Effector memory CD4-positive, alpha-beta T cell (primary cell): Measurements from ENCODE around the gene SORL1-AS1.

ENCODE experiments used
- DNase-seq, 3 donors: peaks; one replicate each; pipeline ENCODE4 v3.0.0-alpha.2; 2020
- H3K27ac ChIP-seq: 2 replicates; pipeline ENCODE4 v1.7.0; 2013; ENCODE audit warnings: mild to moderate bottlenecking, low read length, moderate library complexity; ENCODE audit not compliant: insufficient read depth, poor library complexity, severe bottlenecking
- H3K27me3 ChIP-seq: replicated peaks from 2 replicates; pipeline ENCODE4 v1.7.0; 2013; ENCODE audit warnings: mild to moderate bottlenecking, low read length; ENCODE audit not compliant: insufficient read depth, control insufficient read depth, poor library complexity, severe bottlenecking
- H3K36me3 ChIP-seq: 2 replicates; pipeline ENCODE4 v1.7.0; 2013; ENCODE audit warnings: mild to moderate bottlenecking, low read length, moderate library complexity; ENCODE audit not compliant: control insufficient read depth, insufficient read depth
- H3K4me1 ChIP-seq: 2 replicates; pipeline ENCODE4 v1.7.0; 2013; ENCODE audit warnings: low read length, mild to moderate bottlenecking; ENCODE audit not compliant: control insufficient read depth, insufficient read depth, poor library complexity, severe bottlenecking
- H3K4me3 ChIP-seq: 2 replicates; pipeline ENCODE4 v1.7.0; 2013; ENCODE audit warnings: low read length, low read depth, mild to moderate bottlenecking; ENCODE audit not compliant: insufficient read depth, poor library complexity, severe bottlenecking
- H3K9me3 ChIP-seq: 2 replicates; pipeline ENCODE4 v1.7.0; 2013; ENCODE audit warnings: mild to moderate bottlenecking, low read length, moderate library complexity; ENCODE audit not compliant: control insufficient read depth

The SORL1-AS1 gene

GRCh38 chr11:121452609-121453150 is at the start of gene SORL1-AS1:
Gene SORL1-AS1 (minus strand): TSS chr11:121452967.
- DNase-seq = peak; percentile 41 to 67 (median 51)
- H3K4me3 ChIP-seq = peak within 1 kb of the TSS; percentile 73
- peaks cover 58% of the 10 kb centered on the region for H3K4me1 ChIP-seq
- no peaks in the 10 kb centered on the region for H3K9me3 ChIP-seq
- H3K36me3 ChIP-seq = no peaks in the 10 kb centered on the region
- peak within 1 kb of the TSS; percentile 83 for H3K27ac ChIP-seq
- H3K27me3 ChIP-seq = no peaks in the 10 kb centered on the region

DNA sequence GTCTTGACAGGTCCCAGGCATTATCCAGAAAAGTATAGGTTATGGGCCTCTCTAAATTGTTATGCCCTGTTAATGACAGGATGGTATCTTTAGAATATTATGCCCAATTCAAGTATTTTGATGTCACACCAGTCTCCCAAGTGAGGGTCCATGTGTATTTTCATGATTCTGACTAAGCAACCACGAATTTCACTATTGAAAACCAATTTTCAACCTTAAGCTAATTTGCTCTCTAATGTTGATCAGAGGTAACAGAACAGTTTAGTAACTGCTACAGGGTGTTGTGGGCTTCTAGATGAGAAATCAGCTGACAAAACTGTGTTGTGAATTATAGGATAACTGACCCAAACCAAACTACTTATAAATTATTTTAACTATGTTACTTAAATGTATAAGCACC is 48.0 kb upstream of the SORL1-AS1 start:
- peaks cover 50% of the 10 kb centered on the region for H3K36me3 ChIP-seq
- H3K4me1 ChIP-seq = peaks cover under 1% of the 10 kb centered on the region
- H3K27me3 ChIP-seq = no peaks in the 10 kb centered on the region
- no peaks in the 10 kb centered on the region for H3K9me3 ChIP-seq
- no peak overlapping the region for H3K4me3 ChIP-seq
- DNase-seq = no peak
- no peak overlapping the region for H3K27ac ChIP-seq

DNA sequence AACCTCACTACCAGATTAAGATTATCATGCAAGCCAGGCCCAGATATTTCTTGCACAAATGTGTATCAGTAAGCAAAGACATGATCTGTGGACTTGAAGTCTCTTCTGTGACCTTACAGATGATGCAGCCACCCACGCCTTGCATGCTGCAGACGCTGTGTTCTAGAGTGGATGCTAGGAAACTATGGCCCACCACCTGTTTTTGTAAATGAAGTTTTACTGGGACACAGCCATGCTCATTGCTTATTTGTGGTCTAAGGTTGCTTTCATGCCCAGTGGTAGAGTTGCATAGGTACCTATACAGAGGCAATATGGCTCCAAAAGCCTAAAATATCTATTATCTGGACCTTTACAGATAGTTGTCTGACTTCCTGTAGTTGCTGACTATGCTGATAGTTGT is 47.5 kb upstream of the SORL1-AS1 start:
- Histone ChIP-seq H3K9me3 (no peaks in the 10 kb centered on the region), H3K36me3 (peaks cover 46% of the 10 kb centered on the region), H3K27me3 (no peaks in the 10 kb centered on the region), H3K27ac (no peak overlapping the region), H3K4me3 (no peak overlapping the region), H3K4me1 (peaks cover 5% of the 10 kb centered on the region)
- DNase-seq = no peak

DNA sequence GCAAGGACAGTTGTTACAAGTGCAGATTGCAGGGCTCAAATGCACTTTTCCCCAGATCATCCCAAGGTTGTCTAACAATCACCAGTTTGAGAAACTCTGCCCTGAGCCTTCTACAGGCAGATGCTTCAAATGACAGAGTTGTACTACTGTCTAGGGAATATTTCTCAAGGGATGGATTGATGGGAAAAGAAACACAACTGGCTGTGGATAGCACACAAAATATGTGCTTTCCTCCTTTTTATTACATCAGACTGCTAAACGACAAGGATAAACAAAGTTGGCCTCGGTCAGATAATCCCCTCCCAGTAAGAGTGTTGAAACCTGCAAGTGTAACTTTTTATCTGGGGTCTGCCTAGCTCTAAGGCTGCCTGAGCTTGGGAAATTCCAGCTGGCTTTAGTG is 46.6 kb upstream of the SORL1-AS1 start:
- H3K36me3 ChIP-seq = peaks cover 45% of the 10 kb centered on the region

DNA sequence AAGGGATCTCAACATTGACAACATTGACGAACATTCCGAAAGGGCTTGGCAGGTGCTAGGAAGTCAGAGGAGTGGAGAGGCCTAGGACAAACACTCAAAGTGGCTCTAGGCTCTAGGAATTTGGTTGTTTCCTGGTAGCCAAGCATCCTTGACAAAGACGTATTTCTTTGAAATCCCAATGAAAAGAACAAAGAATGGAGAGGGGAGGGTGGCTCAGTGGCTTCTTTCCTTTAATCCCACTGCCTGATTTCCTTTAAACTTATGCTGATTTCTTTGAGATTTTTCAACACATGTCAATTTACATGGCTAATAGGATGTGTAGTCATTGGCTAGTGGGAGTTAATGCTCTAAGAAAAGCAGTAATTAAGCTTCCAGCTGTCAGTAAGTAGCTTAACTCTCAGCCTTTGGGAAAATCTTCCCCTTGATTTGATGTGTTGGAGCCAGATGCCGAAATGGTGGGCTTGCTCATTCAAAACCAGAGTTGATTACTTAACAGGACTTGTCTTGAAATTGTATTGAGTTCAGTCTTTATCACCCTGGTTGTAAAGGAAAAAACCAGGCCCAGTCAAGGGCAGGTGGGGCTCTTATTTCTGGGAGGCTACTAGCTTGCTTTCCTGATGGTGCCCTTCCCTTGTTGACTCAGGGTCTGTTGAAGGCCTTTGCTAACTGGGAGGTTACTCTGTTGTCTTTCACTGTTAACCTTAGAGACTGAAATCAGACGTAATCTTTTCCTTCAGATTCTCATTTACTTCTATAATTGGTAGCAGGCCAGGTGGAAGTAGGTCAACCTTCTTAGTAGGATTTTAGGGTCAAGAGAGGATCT is 44.6 kb upstream of the SORL1-AS1 start:
- Histone ChIP-seq H3K4me3 (no peak overlapping the region), H3K27me3 (no peaks in the 10 kb centered on the region), H3K9me3 (no peaks in the 10 kb centered on the region), H3K36me3 (peaks cover 42% of the 10 kb centered on the region), H3K27ac (no peak overlapping the region), H3K4me1 (peaks cover 17% of the 10 kb centered on the region)
- no peak for DNase-seq

More for the DNA sequence above, 46.6 kb upstream of the SORL1-AS1 start:
- no peak for DNase-seq
- Histone ChIP-seq H3K9me3 (no peaks in the 10 kb centered on the region), H3K4me1 (peaks cover 13% of the 10 kb centered on the region), H3K4me3 (no peak overlapping the region), H3K27me3 (no peaks in the 10 kb centered on the region), H3K27ac (no peak overlapping the region)

DNA sequence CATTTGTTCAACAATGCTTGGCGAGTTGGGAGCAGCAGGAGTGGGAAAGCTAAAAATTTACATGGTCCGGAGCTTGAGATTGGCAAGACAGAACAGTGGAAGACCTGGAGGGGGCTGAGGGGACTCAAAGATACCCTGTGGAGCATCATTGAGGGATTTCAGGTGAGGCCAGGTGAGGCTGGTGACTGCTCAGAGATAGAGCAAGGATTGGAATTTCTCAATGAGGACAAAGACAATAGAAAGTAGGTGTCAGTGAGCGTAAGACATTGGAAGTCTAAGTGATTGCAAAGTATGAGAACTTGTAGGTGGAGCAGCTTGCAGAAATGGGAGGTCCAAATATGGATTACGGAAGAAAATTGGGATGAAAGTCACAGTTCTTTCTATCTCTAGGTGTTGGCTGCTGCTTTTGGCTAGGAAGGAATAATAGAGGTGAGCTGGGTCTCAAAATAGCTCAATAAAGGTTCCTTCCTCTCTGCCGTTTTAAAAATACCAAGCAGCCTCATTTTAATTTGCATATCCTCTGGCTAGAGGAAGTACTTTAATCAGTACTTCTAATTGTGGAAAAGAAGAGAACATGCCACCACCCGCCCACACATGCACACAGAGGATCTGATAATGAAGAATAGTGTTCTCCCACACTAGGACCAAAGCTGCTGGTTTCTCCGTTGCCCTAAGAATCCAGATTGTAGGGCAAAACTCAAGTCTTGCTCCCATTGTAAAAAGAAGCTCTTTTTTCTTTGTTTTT is 41.8 kb upstream of the SORL1-AS1 start:
- Histone ChIP-seq H3K27ac (peak overlapping the region; percentile 48), H3K27me3 (no peaks in the 10 kb centered on the region), H3K36me3 (peaks cover 45% of the 10 kb centered on the region), H3K4me3 (no peak overlapping the region), H3K9me3 (no peaks in the 10 kb centered on the region), H3K4me1 (peaks cover 17% of the 10 kb centered on the region)
- DNase-seq = no peak

DNA sequence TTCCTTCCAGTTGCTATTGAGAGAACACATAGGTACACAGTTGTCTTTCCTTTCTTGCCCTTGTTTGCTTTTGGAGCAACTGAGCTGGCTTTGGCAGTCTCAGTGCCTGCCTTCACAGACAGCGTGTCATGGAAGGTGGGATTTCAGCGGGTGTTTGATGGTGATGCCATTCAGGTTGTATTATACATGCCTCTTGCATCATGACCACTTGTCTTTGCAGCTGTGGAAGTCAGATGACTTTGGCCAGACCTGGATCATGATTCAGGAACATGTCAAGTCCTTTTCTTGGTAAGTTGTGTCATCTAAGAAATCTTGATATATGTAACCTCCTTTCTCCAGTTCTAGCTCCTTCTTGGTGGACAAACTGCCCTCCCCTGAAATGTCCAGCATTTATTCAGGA is 37.1 kb upstream of the SORL1-AS1 start:
- Histone ChIP-seq H3K9me3 (no peaks in the 10 kb centered on the region), H3K27ac (no peak overlapping the region), H3K4me3 (no peak overlapping the region), H3K27me3 (no peaks in the 10 kb centered on the region), H3K36me3 (peaks cover 61% of the 10 kb centered on the region), H3K4me1 (peaks cover 7% of the 10 kb centered on the region)
- no peak for DNase-seq

- no peak overlapping the region for H3K4me3 ChIP-seq
- no peak overlapping the region for H3K27ac ChIP-seq
- DNase-seq = no peak
- H3K9me3 ChIP-seq = no peaks in the 10 kb centered on the region
- peaks cover 66% of the 10 kb centered on the region for H3K36me3 ChIP-seq
- H3K4me1 ChIP-seq = peaks cover 3% of the 10 kb centered on the region
- no peaks in the 10 kb centered on the region for H3K27me3 ChIP-seq
Measured at GRCh38 chr11:121488641-121489040, 35.9 kb upstream of the SORL1-AS1 start.

- no peak overlapping the region for H3K4me3 ChIP-seq
- peaks cover 66% of the 10 kb centered on the region for H3K36me3 ChIP-seq
- peaks cover 7% of the 10 kb centered on the region for H3K4me1 ChIP-seq
- no peaks in the 10 kb centered on the region for H3K9me3 ChIP-seq
- no peak overlapping the region for H3K27ac ChIP-seq
- H3K27me3 ChIP-seq = no peaks in the 10 kb centered on the region
- no peak for DNase-seq
Measured at GRCh38 chr11:121488170-121488569, 35.4 kb upstream of the SORL1-AS1 start.

DNA sequence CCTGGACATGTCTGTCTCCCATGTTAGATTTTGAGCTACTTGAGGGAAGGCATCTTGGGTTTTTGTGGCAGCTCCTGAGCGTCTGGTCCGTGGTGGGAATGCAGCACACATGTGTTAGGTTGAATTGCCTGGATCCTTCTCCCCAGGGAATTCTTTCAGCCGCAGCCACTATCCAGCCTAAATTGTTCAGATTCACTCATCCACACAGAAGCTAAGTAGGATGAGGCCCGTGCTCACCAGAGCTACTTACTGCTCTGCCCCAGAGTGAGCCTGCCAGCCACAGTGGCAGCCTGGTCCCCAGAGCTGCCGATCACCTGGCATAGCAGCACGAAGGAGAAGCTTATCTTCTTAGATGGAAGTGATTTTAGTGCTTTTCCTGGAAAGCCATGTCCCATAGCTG is 34.4 kb upstream of the SORL1-AS1 start:
- peaks cover 16% of the 10 kb centered on the region for H3K4me1 ChIP-seq
- no peaks in the 10 kb centered on the region for H3K9me3 ChIP-seq
- H3K36me3 ChIP-seq = peaks cover 66% of the 10 kb centered on the region
- no peak for DNase-seq
- H3K4me3 ChIP-seq = no peak overlapping the region
- H3K27me3 ChIP-seq = no peaks in the 10 kb centered on the region
- H3K27ac ChIP-seq = no peak overlapping the region
